H9 (cell line): Measurements from ENCODE around the gene MEIG1. TPM values are rescaled to one million over a fixed set of nuclear protein-coding genes. Genes with fewer than 3 reads are reported as not detected.

Source experiments
- DNase-seq: peaks from one replicate; pipeline ENCODE4 v3.0.0-alpha.2; 2017
- H2AFZ ChIP-seq: one replicate; pipeline ENCODE4 v1.6.1; 2013; ENCODE audit warnings: mild to moderate bottlenecking, low read length, control low read depth, moderate library complexity
- H2AK5ac ChIP-seq: 2 replicates; pipeline ENCODE4 v1.6.1; 2013; ENCODE audit warnings: low read length, control low read depth, mixed read lengths; ENCODE audit not compliant: insufficient read length
- H2BK120ac ChIP-seq: one replicate; pipeline ENCODE4 v1.6.1; 2013; ENCODE audit warnings: low read depth, mild to moderate bottlenecking, low read length, control low read depth, inconsistent platforms; ENCODE audit not compliant: poor library complexity, severe bottlenecking
- H2BK12ac ChIP-seq: 2 replicates; pipeline ENCODE4 v1.6.1; 2013; ENCODE audit warnings: low read length, control low read depth, mixed read lengths, low read depth; ENCODE audit not compliant: insufficient read length
- H2BK15ac ChIP-seq: 2 replicates; pipeline ENCODE4 v1.6.1; 2013; ENCODE audit warnings: low read depth, low read length, control low read depth
- H2BK20ac ChIP-seq: one replicate; pipeline ENCODE4 v1.6.1; 2013; ENCODE audit warnings: low read depth, mild to moderate bottlenecking, low read length, control low read depth, inconsistent platforms; ENCODE audit not compliant: poor library complexity, severe bottlenecking
- H2BK5ac ChIP-seq: 2 replicates; pipeline ENCODE4 v1.6.1; 2013; ENCODE audit warnings: low read length, control low read depth, mixed read lengths; ENCODE audit not compliant: insufficient read length
- H3K14ac ChIP-seq: 2 replicates; pipeline ENCODE4 v1.6.1; 2013; ENCODE audit warnings: low read length, control low read depth; ENCODE audit not compliant: insufficient read depth
- H3K18ac ChIP-seq: 2 replicates; pipeline ENCODE4 v1.6.1; 2013; ENCODE audit warnings: low read depth, mild to moderate bottlenecking, mixed read lengths, low read length, control low read depth; ENCODE audit not compliant: insufficient read length
- H3K23ac ChIP-seq: 2 replicates; pipeline ENCODE4 v1.6.1; 2013; ENCODE audit warnings: low read length, control low read depth, mixed read lengths, low read depth; ENCODE audit not compliant: insufficient read length
- H3K23me2 ChIP-seq: 2 replicates; pipeline ENCODE4 v1.6.1; 2013; ENCODE audit warnings: low read depth, mild to moderate bottlenecking, mixed read lengths, low read length, control low read depth; ENCODE audit not compliant: insufficient read length, poor library complexity, severe bottlenecking
- H3K27ac ChIP-seq: 2 replicates; pipeline ENCODE4 v1.5.1; 2013; ENCODE audit warnings: low read length, control low read depth, mixed read lengths, low read depth; ENCODE audit not compliant: insufficient read length
- H3K27me3 ChIP-seq: 2 replicates; pipeline ENCODE4 v1.6.1; 2013; ENCODE audit warnings: low read length, control low read depth, inconsistent platforms; ENCODE audit not compliant: insufficient read depth
- H3K4ac ChIP-seq: 2 replicates; pipeline ENCODE4 v1.6.1; 2013; ENCODE audit warnings: low read depth, mild to moderate bottlenecking, control low read depth, inconsistent platforms, low read length, moderate library complexity
- H3K4me1 ChIP-seq: 2 replicates; pipeline ENCODE4 v1.6.1; 2013; ENCODE audit warnings: low read length, control low read depth, inconsistent platforms; ENCODE audit not compliant: insufficient read depth
- H3K4me2 ChIP-seq: 2 replicates; pipeline ENCODE4 v1.6.1; 2013; ENCODE audit warnings: low read length, control low read depth, mixed read lengths; ENCODE audit not compliant: insufficient read length, insufficient read depth
- H3K56ac ChIP-seq: 2 replicates; pipeline ENCODE4 v1.6.1; 2013; ENCODE audit warnings: low read depth, mild to moderate bottlenecking, mixed read lengths, low read length, control low read depth; ENCODE audit not compliant: insufficient read length
- H3K79me1 ChIP-seq: 2 replicates; pipeline ENCODE4 v1.6.1; 2013; ENCODE audit warnings: low read depth, mild to moderate bottlenecking, moderate library complexity, low read length, control low read depth, inconsistent platforms; ENCODE audit not compliant: insufficient read depth, poor library complexity, severe bottlenecking
- H3K79me2 ChIP-seq: 2 replicates; pipeline ENCODE4 v1.6.1; 2013; ENCODE audit warnings: low read length, control low read depth, inconsistent platforms; ENCODE audit not compliant: insufficient read depth
- H3K9ac ChIP-seq: 2 replicates; pipeline ENCODE4 v1.6.1; 2013; ENCODE audit warnings: low read length, control low read depth, mixed read lengths; ENCODE audit not compliant: insufficient read length; ENCODE audit errors: extremely low read depth
- H3K9me3 ChIP-seq: one replicate; pipeline ENCODE4 v1.6.1; 2013; ENCODE audit warnings: low read depth, low read length, inconsistent platforms; ENCODE audit not compliant: control insufficient read depth
- H3T11ph ChIP-seq: one replicate; pipeline ENCODE4 v1.6.1; 2013; ENCODE audit warnings: mild to moderate bottlenecking, low read length, control low read depth, inconsistent platforms
- H4K20me1 ChIP-seq: one replicate; pipeline ENCODE4 v1.6.1; 2013; ENCODE audit not compliant: control insufficient read depth, insufficient read length, insufficient read depth
- H4K5ac ChIP-seq: 2 replicates; pipeline ENCODE4 v1.6.1; 2013; ENCODE audit warnings: low read depth, mild to moderate bottlenecking, mixed read lengths, low read length, control low read depth; ENCODE audit not compliant: insufficient read length
- H4K8ac ChIP-seq: replicated peaks from 2 replicates; pipeline ENCODE4 v1.6.1; 2013; ENCODE audit warnings: low read length, control low read depth, mixed read lengths, low read depth; ENCODE audit not compliant: insufficient read length
- H4K91ac ChIP-seq: 2 replicates; pipeline ENCODE4 v1.6.1; 2013; ENCODE audit warnings: low read depth, mild to moderate bottlenecking, moderate library complexity, mixed read lengths, low read length, control low read depth; ENCODE audit not compliant: insufficient read length
- H3K27ac Mint-ChIP-seq, 3 experiments: 2 replicates in 2 of 3; 3 replicates in 1 of 3; pipeline ENCODE4 v1.8.0; 2020 to 2021; ENCODE audit warnings: mixed read lengths in 3 of 3, mild to moderate bottlenecking in 1 of 3, moderate library complexity in 1 of 3
- H3K27me3 Mint-ChIP-seq: 2 replicates; pipeline ENCODE4 v1.8.0; 2021; ENCODE audit warnings: low read depth, mild to moderate bottlenecking, moderate library complexity, mixed read lengths
- H3K36me3 Mint-ChIP-seq, 3 experiments: 2 replicates in 2 of 3; 3 replicates in 1 of 3; pipeline ENCODE4 v1.8.0; 2020 to 2021; ENCODE audit warnings: low read depth in 3 of 3, mixed read lengths in 3 of 3; ENCODE audit not compliant: insufficient read depth in 1 of 3
- H3K4me1 Mint-ChIP-seq, 2 experiments: 2 replicates each; pipeline ENCODE4 v1.8.0; 2020; ENCODE audit warnings: mixed read lengths in 2 of 2
- H3K4me3 Mint-ChIP-seq, 2 experiments: 2 replicates in 1 of 2; 3 replicates in 1 of 2; pipeline ENCODE4 v1.8.0; 2020 to 2021; ENCODE audit warnings: mild to moderate bottlenecking in 2 of 2, mixed read lengths in 2 of 2, moderate library complexity in 1 of 2
- H3K9me3 Mint-ChIP-seq, 2 experiments: 2 replicates in 1 of 2; 3 replicates in 1 of 2; pipeline ENCODE4 v1.8.0; 2020; ENCODE audit warnings: mild to moderate bottlenecking in 2 of 2, mixed read lengths in 2 of 2, moderate library complexity in 1 of 2
- WGBS: extraction: QIAGEN DNeasy Blood & Tissue Kit; methylation state at CpG from one replicate; pipeline ENCODE4 v1.1.7; 2013; ENCODE audit warnings: missing lambda C conversion rate, low lambda C conversion rate, mixed read lengths; ENCODE audit not compliant: insufficient read length; ENCODE audit errors: extremely low coverage; 5-methylcytosine and 5-hydroxymethylcytosine counted together
- total RNA-seq: library from RNA; stranded (reverse); gene quantifications from 2 replicates; pipeline ENCODE4 v1.2.1, GENCODE V29; 2021
- TF ChIP-seq, protein P1 (sequence below): fragments of 200-600 bp; sonication (generic); conservative IDR thresholded peaks from 3 replicates; pipeline ENCODE4 v1.8.0; 2021; ENCODE audit warnings: antibody characterized with exemption, mild to moderate bottlenecking

MEIG1 gene
- total RNA-seq, 1 experiment from 2014 or later: 0.72 TPM

DNA sequence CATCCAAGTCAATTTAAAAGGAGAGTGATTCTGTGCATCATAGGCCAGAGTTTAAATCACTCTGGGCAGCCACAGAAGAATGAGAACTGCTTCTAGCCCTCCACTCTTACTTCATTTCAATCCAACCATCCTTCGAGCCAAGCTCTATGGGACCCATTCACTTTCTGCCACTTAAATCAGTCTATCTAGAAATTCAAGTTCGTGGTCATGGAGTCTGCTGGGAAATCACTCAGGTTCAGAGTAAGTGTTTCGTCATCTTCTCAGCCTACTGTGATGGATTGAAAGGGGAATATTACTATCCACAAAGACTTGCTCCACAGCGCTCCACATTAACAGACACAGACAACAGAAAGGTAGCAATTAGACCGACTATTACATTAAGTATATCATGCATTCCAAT lies 9.9 kb upstream of the MEIG1 start:
- DNase-seq: no peak
- no peaks in the 10 kb centered on the region for H3K79me2 ChIP-seq

More for the DNA sequence above, 9.9 kb upstream of the MEIG1 start:
- no peak overlapping the region for H4K5ac ChIP-seq
- Mint-ChIP-seq H3K9me3 (no peaks in the 10 kb centered on the region), H3K4me1 (peaks cover 18% of the 10 kb centered on the region in 2 experiments), H3K36me3 (peaks cover 13 to 36% (median 20%) of the 10 kb centered on the region in 3 experiments), H3K27ac (peak overlapping the region in 1 of 3 experiments; percentile 8; a peak in 1 of 7 replicates), H3K27me3 (no peaks in the 10 kb centered on the region), H3K4me3 (no peak overlapping the region)
- H2BK5ac ChIP-seq: no peak overlapping the region
- H4K20me1 ChIP-seq: no peaks in the 10 kb centered on the region
- peaks cover 8% of the 10 kb centered on the region for H3K23me2 ChIP-seq
- no peak overlapping the region for H3K56ac ChIP-seq
- H3K27ac ChIP-seq: no peak overlapping the region
- no peak overlapping the region for H2AFZ ChIP-seq
- H3T11ph ChIP-seq: no peak overlapping the region
- no peak overlapping the region for H2AK5ac ChIP-seq
- H4K91ac ChIP-seq: no peak overlapping the region
- H3K4me1 ChIP-seq: 0 out of 2 replicates have a peak, but pooled peaks cover 2% of the 10 kb centered on the region
- no peak overlapping the region for H2BK12ac ChIP-seq
- H4K8ac ChIP-seq: no peak overlapping the region
- no peak overlapping the region for H3K18ac ChIP-seq
- TF ChIP-seq, protein P1, sequence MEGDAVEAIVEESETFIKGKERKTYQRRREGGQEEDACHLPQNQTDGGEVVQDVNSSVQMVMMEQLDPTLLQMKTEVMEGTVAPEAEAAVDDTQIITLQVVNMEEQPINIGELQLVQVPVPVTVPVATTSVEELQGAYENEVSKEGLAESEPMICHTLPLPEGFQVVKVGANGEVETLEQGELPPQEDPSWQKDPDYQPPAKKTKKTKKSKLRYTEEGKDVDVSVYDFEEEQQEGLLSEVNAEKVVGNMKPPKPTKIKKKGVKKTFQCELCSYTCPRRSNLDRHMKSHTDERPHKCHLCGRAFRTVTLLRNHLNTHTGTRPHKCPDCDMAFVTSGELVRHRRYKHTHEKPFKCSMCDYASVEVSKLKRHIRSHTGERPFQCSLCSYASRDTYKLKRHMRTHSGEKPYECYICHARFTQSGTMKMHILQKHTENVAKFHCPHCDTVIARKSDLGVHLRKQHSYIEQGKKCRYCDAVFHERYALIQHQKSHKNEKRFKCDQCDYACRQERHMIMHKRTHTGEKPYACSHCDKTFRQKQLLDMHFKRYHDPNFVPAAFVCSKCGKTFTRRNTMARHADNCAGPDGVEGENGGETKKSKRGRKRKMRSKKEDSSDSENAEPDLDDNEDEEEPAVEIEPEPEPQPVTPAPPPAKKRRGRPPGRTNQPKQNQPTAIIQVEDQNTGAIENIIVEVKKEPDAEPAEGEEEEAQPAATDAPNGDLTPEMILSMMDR: no peak
- H2BK20ac ChIP-seq: no peak overlapping the region
- no peak overlapping the region for H3K9ac ChIP-seq
- H3K23ac ChIP-seq: no peak overlapping the region
- H3K14ac ChIP-seq: no peak overlapping the region
- H2BK120ac ChIP-seq: no peak overlapping the region
- H3K27me3 ChIP-seq: no peaks in the 10 kb centered on the region
- peaks cover 4% of the 10 kb centered on the region for H3K79me1 ChIP-seq
- no peak overlapping the region for H3K4me2 ChIP-seq
- H2BK15ac ChIP-seq: no peak overlapping the region
- H3K9me3 ChIP-seq: no peaks in the 10 kb centered on the region
- no peak overlapping the region for H3K4ac ChIP-seq
- WGBS: no CpG with 5 or more reads among the region's 5 CpGs
